ENCODE data around the gene AP3D1.

DNA sequence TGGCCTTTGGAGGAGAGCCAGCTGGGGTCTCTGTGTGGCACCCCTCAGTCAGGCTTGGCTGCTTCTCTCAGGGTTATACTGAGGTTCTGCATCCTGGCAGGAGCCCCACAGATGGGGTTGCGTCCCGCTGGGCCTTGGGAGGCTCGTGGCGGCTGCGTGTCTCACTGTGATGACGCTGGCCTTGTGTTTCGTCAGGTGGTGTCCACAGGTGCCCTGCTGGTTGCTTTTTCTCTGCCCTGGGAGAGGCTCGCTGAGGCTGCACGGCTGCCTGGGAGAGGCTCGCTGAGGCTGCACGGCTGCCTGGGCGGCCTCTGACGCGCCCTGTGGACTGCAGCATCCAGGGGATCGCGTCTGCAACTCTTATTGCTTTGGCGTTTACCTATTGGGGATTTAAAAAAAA lies 27.7 kb upstream of the AP3D1 start:
- TF ChIP-seq POLR2A (IDR thresholded peaks at IDR 0.05; ENCODE audit: low read depth, low read length): no peak
- no peak for TF ChIP-seq POLR2AphosphoS5 (IDR thresholded peaks at IDR 0.05; ENCODE audit: low read depth, low read length)
- no peak for TF ChIP-seq TAF1 (IDR thresholded peaks at IDR 0.05; ENCODE audit: low read depth, low read length)
- no peak for TF ChIP-seq SPI1 (IDR thresholded peaks at IDR 0.05; ENCODE audit: low read depth, low read length)
- TF ChIP-seq PAX5 (IDR thresholded peaks at IDR 0.05; ENCODE audit: insufficient read depth, low read length, severe bottlenecking): no peak
- no peak for TF ChIP-seq POU2F2 (IDR thresholded peaks at IDR 0.05; ENCODE audit: low read depth, low read length)

All from GM12891 (cell line).